ENCODE results near the gene NOS1AP.

NOS1AP gene

DNA sequence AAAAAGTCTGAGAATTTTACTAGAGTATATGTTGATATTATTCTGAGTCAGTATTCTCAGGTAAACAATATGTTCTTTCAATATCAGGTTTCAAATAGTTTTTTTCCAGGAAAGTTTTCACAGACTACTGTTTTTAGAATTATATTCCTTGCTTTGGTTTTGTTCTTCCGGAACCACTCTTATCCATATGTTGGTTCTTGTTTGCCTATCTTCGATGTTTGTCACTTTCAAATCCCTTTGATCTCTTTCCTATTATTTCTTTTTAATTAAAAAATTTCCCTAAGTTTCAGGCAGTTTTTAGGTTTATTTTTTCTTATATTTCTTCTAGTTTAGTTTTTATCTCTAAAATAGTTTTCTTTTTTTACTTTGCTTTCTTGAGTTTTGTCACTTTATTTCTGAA lies 20.9 kb downstream of the NOS1AP start:
- no peak for DNase-seq (ENCODE audit: low spot score)

DNA sequence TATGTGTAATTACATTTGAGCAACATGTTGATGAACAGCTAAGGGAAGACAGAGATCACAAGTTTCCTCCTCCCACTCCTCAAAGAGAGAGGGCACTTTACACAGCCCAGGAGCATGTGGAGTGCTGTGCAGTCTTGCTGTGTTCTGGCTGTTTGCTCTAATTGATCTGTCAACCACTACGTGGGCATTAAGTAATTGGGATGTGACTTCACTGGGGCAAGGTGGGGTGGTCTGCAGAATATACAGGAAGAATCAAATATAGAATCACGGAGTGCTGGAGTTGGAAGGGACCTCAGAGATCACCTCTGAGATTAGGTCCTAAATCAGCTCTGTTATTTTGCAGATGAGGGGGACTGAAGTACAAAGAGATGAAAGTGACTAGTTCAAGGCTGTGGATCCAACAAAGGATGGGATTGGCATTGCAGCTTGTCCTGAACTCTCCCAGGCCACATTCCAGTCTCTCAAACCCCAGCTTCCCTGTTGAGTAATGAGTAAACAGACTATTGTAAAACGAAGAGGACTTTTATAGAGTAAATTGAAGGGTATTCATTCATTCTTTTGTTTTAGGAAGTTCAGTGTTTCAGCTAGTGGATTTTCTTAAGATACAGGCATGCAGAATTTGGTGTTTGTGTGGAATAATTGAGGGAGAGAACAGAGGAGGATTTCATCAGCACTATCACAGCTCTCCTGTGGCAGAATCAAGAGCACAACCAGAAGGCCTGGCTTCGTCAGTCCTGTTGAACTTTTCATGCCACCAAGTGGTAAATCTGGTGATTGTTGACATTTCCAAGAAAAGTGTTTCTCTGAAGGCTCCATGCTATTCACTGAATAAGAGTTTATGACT lies 22.4 kb downstream of the NOS1AP start:
- DNase-seq (ENCODE audit: low spot score) = no peak

DNA sequence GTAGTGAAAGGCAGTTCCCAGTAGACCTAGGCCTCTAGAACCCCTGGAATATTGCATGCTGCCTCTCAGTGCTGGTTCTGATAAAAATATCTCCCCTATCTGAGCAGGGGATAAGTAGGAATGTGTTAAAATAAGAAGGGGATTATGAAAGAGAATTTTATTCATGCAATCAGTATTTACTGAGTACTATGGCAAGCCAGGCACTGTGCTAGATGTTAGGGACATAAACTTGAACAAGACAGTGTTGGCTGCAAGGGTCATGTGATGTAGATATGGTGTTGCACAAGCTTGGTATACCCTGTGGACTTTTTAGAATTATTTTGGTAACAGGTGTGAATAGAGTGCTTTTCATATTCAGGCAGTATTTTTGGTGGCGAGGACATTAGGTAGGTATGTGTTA lies 23.6 kb downstream of the NOS1AP start:
- DNase-seq (ENCODE audit: low spot score) = no peak

DNA sequence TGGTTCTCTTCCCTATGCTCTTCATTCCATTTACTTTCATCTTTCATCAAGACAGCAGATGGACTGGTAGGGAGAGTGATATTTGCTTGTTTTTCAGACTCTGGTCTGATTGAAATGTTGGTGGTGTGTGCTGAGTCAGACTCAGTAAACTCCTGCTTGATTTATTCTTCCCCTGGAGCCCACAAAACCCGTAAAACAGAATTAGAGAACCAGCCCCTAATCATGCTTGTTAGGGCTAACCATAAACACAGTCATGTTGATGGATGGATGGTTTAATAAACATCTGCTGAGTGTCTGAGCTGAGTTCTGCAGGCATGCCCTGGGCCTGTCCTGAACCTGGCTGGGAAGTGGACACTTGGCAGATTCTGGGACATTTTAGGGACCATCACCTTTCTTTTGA lies 24.8 kb downstream of the NOS1AP start:
- no peak for DNase-seq (ENCODE audit: low spot score)

DNA sequence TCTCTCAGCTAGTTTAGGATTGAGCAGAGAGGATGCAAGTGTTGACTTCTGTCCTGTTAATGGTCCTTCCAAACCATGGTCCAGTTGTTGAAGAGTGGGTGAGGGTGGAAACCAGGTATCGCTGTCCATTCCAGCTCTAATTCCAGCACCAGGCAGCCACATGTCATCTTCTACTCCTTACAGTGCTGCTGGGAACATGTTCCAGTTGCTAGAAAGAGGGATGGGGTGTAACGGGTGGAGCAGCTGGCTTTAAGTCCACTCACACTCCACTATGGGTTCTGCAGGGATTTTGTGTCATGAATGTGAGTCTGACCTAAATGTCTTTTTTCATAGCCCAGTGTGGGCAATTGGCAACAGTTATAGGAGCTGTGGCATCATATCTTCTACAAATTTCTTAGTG lies 25.2 kb downstream of the NOS1AP start:
- no peak for DNase-seq (ENCODE audit: low spot score)

DNA sequence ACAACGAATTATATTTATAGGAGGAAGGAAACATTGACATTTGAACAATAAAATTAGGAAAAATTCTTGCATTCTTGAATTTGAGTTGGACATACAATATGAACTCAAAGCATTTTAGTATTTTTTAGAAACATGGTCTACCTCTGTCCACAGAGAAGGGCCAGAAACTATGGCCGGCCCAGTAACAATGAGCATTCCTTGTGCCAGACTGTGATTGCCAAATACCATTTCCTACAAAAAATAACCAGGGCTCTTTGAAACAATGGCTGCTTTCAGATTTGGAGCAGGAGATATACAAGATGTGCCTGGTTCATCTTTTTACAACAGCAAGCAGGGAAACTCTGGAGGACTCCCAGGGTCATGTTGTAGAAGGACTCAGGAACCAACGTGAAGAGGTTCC lies 38.4 kb downstream of the NOS1AP start:
- DNase-seq (ENCODE audit: low spot score) = no peak

DNA sequence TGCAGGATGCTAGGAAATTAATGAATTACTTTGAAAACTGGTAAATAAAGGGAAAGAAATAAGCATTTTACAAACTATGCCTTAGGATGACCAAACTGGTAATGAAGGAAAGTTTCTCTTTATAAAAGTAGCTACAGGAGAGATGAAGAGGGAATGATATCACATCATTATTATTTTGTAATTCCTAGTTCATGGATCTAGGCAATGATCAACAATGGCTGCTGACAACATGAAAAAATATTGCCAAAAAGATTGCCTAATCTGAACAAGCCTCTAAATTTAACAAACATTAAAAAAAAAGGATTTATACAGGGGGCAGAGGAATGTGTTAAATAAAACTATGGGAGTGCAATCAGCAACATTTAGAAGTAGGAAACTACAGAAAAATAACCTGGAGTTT lies 38.9 kb downstream of the NOS1AP start:
- DNase-seq (ENCODE audit: low spot score) = no peak

DNA sequence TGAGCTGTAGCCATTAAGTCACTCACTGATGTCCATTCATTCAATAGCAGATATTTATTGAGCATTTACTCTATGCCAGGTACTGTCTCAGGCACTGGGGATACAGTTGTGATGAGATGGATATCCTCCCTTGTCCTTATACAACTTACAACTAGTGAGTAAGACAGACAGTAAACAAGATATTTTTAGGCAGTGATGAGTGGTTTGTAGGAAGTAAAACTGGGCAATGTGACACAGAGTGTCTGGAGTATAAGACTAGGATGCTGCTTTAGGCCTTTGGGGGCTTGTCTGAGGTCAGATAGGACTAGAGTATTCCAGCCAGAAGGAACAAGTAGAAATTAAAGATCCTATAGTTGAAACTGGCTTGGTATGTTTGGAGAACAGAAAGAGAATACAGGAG lies 41.4 kb downstream of the NOS1AP start:
- DNase-seq (ENCODE audit: low spot score) = no peak

DNA sequence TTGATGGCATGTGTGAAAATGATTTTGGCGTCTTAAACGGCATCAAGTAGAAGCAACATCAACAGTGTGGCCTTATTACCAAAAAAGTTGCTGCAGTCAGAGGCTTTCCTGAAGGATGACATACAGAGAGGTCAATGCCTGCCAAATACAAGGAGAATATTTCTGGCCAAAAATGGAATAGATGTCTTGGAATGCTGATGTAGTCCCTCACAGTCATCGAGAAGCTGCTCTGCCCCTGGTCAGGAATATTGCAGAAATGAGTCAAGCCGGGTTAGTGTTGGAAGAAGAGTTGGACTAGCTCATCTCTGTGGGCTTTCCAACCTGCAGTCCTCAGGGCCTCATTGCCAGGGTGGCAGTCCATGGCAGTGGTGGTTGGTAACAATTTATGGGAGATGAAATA lies 42.1 kb downstream of the NOS1AP start:
- no peak for DNase-seq (ENCODE audit: low spot score)

DNA sequence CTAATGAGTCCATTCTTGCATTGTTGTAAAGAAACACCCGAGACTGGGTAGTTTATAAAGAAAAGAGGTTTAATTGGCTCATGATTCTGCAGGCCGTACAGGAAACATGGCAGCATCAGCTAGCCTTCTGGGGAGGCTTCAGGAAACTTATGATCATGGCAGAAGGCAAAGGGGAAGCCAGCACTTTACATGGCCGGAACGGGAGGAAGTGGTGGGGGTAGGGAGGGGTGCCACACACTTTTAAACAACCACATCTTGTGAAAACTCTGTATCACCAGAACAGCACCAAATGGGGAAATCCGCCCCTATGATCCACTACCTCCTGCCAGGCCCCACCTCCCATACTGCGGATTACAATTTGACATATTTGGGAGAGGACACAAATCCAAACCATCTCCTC lies 43.9 kb downstream of the NOS1AP start:
- DNase-seq (ENCODE audit: low spot score) = no peak

DNA sequence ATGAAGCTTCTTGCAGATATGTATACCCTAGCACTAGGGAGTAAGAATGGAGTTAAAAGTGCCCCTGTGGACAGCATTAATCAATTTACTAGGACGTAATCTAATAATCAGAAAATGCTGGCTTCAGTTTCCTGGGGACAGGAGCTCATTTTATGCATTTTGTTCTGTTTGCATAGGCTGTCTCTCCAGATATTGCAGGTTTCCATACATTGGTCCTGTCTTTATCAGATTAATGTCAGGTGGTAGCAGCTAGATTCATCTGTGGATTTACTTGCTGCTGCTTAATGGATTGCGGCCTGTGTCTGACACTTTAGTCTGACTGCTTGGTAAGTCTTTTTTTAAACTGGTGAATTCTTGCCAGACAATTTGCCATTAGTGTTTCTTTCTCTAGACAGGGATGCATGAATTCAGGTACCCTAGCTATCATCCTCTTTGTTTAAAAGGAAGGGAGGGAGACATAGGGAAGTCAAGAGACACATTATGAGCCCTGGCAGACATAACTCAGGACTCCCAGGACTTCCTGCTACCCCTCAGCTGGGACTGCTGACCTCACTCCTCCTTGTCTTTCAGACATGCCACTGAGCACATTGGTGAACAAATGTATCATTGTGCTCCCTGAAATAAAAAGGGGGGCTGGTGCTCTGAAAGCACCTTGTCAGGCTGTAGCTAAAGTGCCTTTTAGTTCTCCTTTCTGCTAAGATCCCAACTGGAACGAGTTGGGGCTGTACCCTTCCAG lies 47.7 kb downstream of the NOS1AP start:
- no peak for DNase-seq (ENCODE audit: low spot score)

DNA sequence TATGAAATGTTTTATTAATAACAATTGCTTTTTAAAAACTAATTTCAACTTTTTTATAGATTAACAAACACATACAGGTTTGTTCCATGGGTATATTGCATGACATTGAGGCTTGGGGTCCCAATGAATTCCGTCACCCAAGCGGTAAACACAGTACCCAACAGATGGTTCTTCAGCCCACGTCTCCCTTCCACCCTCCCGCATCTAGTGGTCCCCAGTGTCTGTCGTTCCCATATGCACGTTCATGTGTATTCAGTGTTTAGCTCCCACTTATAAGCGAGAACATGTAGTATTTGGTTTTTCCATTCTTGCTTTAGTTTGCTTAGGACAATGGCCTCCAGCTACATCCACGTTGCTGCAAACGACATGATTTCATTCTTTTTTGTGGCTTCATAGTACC lies 48.6 kb downstream of the NOS1AP start:
- no peak for DNase-seq (ENCODE audit: low spot score)

DNA sequence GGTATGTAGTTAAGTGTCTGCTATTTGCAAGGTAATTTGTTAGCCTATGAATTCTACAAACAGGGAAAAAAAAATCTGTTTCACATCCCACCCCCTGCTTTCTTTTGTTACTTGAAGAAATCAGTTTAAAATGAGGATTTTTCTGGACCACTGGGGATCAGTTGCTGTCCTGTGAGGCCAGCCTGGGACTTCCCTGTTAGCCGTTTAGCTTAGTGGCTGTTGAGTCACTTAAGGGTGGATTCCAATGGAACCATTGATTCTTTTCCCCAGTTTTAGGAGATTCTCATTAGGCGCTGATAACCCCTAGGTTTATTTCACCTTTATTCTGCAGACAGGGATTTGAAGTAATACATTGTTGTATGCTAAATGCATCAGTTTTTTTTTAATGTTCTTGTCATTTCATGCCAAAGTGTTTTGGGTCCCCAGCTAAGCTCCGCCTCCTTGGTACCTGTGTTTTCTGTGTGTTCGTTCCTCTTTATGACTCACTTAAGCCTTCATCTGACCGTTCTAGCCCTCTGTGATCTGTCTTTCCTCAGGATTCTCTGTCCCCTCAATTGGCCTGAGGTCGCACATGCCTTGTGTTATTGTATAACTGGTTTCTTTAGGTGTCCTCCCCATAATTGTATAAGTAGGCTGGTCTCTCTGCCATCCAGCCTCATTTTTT lies 59.3 kb downstream of the NOS1AP start:
- DNase-seq (ENCODE audit: low spot score) = no peak

DNA sequence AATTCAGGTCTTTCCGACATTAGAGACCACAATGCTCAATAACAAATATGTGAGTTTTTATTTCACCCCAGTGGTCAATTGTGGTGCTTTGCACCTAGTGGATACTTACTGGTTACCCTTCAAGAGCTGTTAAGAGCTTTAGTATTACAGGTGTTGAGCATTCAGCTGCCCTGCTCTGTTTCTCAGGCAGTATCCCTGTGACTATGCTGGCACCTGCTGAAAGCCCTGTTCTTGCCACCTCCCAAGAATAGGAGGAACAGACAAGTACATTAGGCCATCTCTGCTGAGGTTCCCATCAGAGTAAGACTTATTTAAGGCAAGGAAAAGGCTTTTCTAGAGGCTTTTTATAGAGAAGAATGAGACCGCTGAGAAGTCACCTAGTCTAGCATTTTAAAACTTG lies 60.8 kb downstream of the NOS1AP start:
- DNase-seq (ENCODE audit: low spot score) = no peak

DNA sequence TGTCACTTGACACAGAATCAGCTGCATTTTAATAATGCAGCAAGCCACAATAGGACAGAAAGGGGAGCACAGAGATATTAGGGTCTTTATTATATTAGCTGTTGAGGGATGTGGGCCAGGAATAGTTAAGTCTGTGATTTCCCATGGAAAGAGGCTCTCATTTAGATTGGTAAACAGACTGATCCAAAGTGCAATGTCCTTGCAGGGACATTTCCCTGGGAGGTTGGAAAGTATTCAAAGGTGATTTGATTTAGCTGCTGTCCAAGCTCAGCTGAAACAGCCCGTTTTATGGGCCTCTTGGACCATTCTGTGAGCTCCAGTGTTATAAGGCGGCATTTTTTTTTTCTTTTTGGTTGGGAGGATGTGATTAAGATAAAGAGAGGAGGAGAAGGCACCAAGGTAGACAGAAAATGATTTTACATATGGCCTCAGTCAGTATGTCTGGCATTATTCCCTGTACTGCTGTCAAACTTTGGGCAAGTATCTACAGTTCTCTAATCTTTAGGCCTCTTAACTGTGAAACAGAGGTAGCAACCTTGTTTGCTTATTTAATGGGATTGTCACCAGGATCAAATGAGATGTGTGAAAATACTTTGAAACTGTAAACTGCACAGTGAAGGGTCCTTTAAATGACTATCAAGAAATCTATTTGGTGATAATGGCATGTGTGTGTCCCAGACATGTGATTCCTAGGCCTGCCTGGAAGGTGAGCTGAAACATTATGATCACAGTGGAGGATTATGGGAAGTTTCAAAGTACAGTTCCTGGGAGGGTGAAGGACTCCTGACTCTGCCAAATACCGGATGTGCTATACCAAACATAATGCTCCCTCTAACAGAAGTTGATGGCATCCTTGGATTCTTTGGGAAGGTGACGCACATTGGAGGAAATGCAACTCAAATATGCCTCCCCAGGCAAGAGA lies 62.2 kb downstream of the NOS1AP start:
- no peak for DNase-seq (ENCODE audit: low spot score)

DNA sequence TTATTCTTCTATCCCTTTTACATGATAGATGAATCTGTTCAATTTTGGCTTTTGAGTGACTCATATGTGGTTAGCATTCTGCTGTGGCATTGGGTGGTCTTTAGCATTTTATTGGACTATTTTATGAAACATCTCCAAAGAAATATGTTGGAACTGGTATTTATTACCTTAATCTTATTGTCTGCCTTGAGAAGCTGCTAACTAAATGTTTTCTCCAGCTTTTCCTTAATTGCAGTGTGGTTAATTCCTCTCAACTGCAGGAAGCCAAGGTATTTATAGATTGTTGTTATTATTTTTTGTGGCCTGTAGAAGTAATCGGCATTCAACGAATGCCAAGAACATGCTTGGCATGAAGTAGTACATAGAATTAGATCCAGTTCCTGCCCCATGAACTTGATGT lies 64.1 kb downstream of the NOS1AP start:
- DNase-seq (ENCODE audit: low spot score) = no peak

DNA sequence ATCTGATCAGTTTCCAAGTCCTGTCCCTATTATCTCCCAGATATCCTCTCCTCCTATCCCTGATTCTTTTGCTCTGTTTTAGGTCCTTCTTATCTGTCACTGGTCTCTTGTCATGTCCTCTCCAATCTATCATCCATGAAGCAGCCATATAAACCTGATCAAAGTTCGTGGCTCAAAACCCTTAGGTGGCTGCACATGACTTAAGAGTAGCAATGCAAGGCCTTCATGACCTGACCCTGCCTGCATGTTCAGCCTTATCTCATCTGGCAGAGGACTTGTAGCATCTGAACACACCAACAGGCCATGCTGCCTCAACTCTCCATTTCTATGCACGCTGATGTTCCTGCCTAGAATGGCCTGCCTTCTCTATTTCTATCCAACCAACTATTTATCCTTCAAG lies 65.2 kb downstream of the NOS1AP start:
- DNase-seq (ENCODE audit: low spot score) = no peak

DNA sequence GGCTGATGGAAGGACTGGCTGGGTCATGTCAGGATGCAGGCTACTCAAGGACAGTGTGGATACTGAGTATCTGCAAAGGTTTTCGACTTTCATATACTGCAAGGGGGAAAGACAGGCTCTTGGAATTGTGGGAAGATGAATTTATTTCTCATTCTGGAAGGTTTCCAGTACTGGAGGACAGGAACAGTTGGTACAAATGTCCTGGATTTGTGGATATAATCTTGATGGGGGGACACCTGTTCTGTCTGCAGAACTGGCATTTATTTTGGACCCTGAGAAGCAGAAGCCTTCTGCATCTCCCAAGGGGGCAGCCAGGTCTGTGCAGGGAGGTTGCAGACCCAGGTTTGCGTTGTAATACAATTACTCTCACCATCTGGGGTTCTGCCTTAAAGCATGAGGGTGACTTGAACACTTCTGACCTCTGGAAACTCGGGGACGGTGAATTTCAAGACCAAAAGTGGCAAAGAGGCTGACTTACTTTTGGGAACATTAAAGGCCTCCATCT lies 65.8 kb downstream of the NOS1AP start:
- no peak for DNase-seq (ENCODE audit: low spot score)

DNA sequence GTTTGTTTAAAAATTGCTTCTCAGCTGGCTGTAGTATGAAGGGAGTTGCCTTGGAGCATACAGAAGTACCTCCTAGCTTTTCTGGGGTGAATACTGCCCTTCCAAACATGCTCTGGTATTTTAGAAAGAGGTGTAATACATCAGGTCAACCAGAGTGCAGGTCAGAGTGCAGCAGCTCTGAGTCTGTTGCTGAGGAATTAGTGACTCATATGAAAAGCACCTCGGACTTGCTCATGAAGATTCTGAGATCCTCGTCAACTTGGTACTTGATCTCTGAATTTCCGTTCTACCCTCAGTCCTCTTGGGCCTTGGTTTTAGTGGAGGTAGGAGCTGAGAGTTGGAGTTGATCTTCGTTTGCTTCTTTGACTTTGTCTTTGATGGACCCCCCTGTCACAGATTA lies 67.3 kb downstream of the NOS1AP start:
- DNase-seq (ENCODE audit: low spot score) = no peak

DNA sequence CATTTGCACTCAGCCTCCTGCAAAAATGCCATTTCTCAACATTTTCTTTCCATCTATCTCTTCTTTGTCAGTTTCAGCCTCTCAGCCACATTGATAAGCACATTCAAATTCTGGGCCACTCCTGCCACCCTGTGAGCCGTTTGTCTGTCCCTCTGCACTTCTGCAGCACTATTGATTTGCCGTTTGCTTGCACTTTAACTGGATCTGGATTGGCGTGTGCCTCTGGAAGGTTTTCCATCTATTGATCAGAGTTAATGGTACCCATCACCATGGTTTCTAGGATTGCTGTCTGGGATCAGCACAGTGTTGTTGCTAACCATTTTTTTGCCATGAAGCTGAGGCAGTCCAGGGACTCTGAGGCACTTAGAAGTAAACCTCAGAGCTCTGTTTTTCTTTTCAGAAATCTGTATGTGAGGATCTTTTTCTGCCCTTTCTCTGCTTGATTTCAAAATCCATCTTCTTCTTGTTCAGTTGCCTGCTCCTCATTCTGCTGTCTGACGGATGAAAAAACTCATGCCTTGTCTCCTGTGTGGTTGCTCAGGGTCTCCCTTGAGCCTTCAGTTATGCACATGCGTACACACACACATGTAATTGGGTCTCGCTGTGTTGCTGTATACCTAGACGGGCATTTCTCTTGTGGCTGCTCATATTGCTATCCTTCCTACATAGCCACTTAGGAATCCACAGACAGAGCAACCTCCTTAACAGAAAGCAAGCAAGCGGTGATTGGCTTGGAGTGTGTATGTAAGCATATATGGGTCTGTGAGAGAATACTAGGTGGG lies 67.9 kb downstream of the NOS1AP start:
- no peak for DNase-seq (ENCODE audit: low spot score)

DNA sequence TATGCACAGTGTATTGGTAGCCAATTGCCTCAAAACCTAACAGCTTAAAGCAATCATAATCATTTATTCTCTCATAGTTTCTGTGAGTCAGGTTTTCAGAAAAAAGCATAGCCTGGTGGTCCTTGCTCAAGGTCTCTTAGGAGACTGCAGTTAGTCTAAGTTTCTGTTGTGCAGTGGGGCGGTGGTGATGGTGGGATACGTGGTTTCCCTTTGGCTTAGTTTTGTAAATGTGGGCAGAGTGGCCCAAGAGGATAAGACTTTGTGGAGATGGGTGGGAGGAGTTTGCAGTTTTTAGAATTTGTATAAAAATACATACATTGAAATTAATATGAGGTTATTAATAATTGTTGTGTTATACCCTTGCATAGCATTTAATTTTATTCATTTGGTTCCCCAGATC lies 68.6 kb downstream of the NOS1AP start:
- no peak for DNase-seq (ENCODE audit: low spot score)
